ENCODE measurements around the gene C11orf65.
"Not testable (repeated sequence)": the region's sequence is repeated elsewhere in the genome, so short reads cannot be mapped to it uniquely, and the experiment has no call there.

The C11orf65 gene

GRCh38 chr11:108388576-108388975 lies 78.8 kb downstream of the C11orf65 start:
- no peak for DNase-seq (ENCODE audit: low spot score)
- TF ChIP-seq CTCF (IDR thresholded peaks at IDR 0.05; ENCODE audit: extremely low read depth, insufficient read depth, missing control alignments) = no peak
- in situ Hi-C loops (cut with MboI; ENCODE audit: low pct_unique_long_range_greater_than_20kb, low sequenced_read_pairs, unreplicated experiment) = no loop called here

- in situ Hi-C loops (cut with MboI; ENCODE audit: low pct_unique_long_range_greater_than_20kb, low sequenced_read_pairs, unreplicated experiment); DNase-seq (ENCODE audit: low spot score): not testable (repeated sequence)
Measured at GRCh38 chr11:108373505-108373904, 93.8 kb downstream of the C11orf65 start.

DNA sequence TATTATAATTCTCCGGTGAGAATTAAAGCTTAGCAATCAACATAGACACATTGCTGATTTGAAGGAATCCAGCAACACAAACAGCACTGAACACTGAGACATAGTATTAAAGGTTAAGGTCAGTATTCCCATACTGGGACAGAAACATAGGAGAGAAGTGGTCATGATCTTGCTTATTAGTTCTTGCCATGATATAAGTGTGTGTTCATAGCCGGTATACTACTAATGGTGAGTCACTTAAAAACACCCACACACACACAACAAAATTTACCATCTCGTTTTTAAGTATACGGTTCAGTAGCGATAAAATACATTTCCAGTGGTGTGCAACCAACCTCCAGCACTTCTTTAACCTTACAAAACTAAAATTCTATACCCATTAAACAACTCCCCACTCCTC lies 96.3 kb downstream of the C11orf65 start:
- TF ChIP-seq CTCF (IDR thresholded peaks at IDR 0.05; ENCODE audit: extremely low read depth, insufficient read depth, missing control alignments) = no peak
- in situ Hi-C loops (cut with MboI; ENCODE audit: low pct_unique_long_range_greater_than_20kb, low sequenced_read_pairs, unreplicated experiment) = no loop called here
- no peak for DNase-seq (ENCODE audit: low spot score)

GRCh38 chr11:108370315-108370714 lies 97.0 kb downstream of the C11orf65 start:
- no peak for TF ChIP-seq CTCF (IDR thresholded peaks at IDR 0.05; ENCODE audit: extremely low read depth, insufficient read depth, missing control alignments)
- in situ Hi-C loops (cut with MboI; ENCODE audit: low pct_unique_long_range_greater_than_20kb, low sequenced_read_pairs, unreplicated experiment) = no loop called here
- no peak for DNase-seq (ENCODE audit: low spot score)

- in situ Hi-C loops (cut with MboI; ENCODE audit: low pct_unique_long_range_greater_than_20kb, low sequenced_read_pairs, unreplicated experiment) = no loop called here
- no peak for TF ChIP-seq CTCF (IDR thresholded peaks at IDR 0.05; ENCODE audit: extremely low read depth, insufficient read depth, missing control alignments)
- DNase-seq (ENCODE audit: low spot score) = no peak
Measured at GRCh38 chr11:108369064-108369463, 98.3 kb downstream of the C11orf65 start.

DNA sequence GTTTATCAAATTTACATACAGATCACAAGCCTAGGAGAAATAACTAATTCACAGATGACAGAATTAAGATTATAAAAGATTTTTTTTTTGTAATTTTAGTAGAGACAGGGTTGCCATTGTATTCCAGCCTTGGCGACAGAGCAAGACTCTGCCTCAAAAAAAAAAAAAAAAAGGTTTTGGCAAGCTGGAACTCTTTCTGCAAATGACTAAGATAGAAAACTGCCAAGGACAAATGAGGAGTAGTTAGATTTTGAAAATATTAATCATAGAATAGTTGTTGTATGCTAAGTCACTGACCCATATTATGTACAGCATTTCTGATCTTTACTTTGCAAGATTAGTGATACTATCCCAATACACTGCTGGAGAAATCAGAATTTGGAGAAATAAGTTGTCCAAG lies 99.2 kb downstream of the C11orf65 start:
- TF ChIP-seq CTCF (IDR thresholded peaks at IDR 0.05; ENCODE audit: extremely low read depth, insufficient read depth, missing control alignments) = no peak
- in situ Hi-C loops (cut with MboI; ENCODE audit: low pct_unique_long_range_greater_than_20kb, low sequenced_read_pairs, unreplicated experiment) = no loop called here
- DNase-seq (ENCODE audit: low spot score) = no peak

GRCh38 chr11:108364159-108364558 lies 103.2 kb downstream of the C11orf65 start:
- TF ChIP-seq CTCF (IDR thresholded peaks at IDR 0.05; ENCODE audit: extremely low read depth, insufficient read depth, missing control alignments) = no peak
- DNase-seq (ENCODE audit: low spot score) = no peak
- in situ Hi-C loops (cut with MboI; ENCODE audit: low pct_unique_long_range_greater_than_20kb, low sequenced_read_pairs, unreplicated experiment) = no loop called here

All from GM13977 (cell line).